Frontal cortex (tissue), 4 donors: Measurements from ENCODE around the gene PIEZO1. TPM values are rescaled to one million over a fixed set of nuclear protein-coding genes. Genes with fewer than 3 reads are reported as not detected.
"Not testable (repeated sequence)": the region's sequence is repeated elsewhere in the genome, so short reads cannot be mapped to it uniquely, and the experiment has no call there.

Experiments
- DNase-seq, 2 donors: peaks; one replicate each; pipeline ENCODE4 v3.0.0; 2012; ENCODE audit warnings: low spot score in 2 of 2
- FAIRE-seq: peaks from 2 replicates; lab custom pipeline; 2012; peaks lifted over from hg19 to GRCh38; lab: Jason Lieb, UNC
- total RNA-seq: library from RNA; depleted of rRNA; stranded (reverse); fragments of >200 nt; gene quantifications from one replicate; pipeline ENCODE4 v1.2.3, GENCODE V29; 2014
- donor health status: control.
- donor health status: control.
- donor health status: control.

PIEZO1 gene
- total RNA-seq, 1 donor from 2014 or later = 4.1 TPM

- FAIRE-seq (no peak), DNase-seq (peak in 1 of 2 donors; percentile 69)
These were observed 755 bp downstream of the PIEZO1 start for GRCh38 chr16:88784074-88784855.

- FAIRE-seq (no peak), DNase-seq (peak in 1 of 2 donors; percentile 73)
These were observed 1.5 kb downstream of the PIEZO1 start for GRCh38 chr16:88783391-88784073.

- DNase-seq (peak in 1 of 2 donors; percentile 59), FAIRE-seq (no peak)
These were observed 2.3 kb downstream of the PIEZO1 start for GRCh38 chr16:88782454-88783390.

- no peak for DNase-seq
- FAIRE-seq = no peak
These were observed 3.6 kb downstream of the PIEZO1 start for GRCh38 chr16:88781140-88782077.

GRCh38 chr16:88780142-88781062 is 4.6 kb downstream of the PIEZO1 start:
- no peak for DNase-seq
- FAIRE-seq = no peak

GRCh38 chr16:88779406-88780141 is 5.4 kb downstream of the PIEZO1 start:
- DNase-seq (no peak), FAIRE-seq (no peak)

GRCh38 chr16:88778541-88779065 is 6.4 kb downstream of the PIEZO1 start:
- no peak for DNase-seq
- no peak for FAIRE-seq

GRCh38 chr16:88778271-88778525 is 6.8 kb downstream of the PIEZO1 start:
- no peak for DNase-seq
- FAIRE-seq = no peak

- no peak for FAIRE-seq
- DNase-seq = no peak
These were observed 7.3 kb downstream of the PIEZO1 start for GRCh38 chr16:88777471-88778270.

- DNase-seq (no peak), FAIRE-seq (no peak)
These were observed 9.2 kb downstream of the PIEZO1 start for GRCh38 chr16:88775825-88776224.

- no peak for DNase-seq
- FAIRE-seq = no peak
These were observed 10.3 kb downstream of the PIEZO1 start for GRCh38 chr16:88774544-88775393.

GRCh38 chr16:88773812-88774291 is 11.2 kb downstream of the PIEZO1 start:
- DNase-seq = no peak

GRCh38 chr16:88772871-88773811 is 11.9 kb downstream of the PIEZO1 start:
- no peak for FAIRE-seq

More at GRCh38 chr16:88773812-88774291, 11.2 kb downstream of the PIEZO1 start:
- FAIRE-seq = no peak

GRCh38 chr16:88771781-88772180 is 13.2 kb downstream of the PIEZO1 start:
- FAIRE-seq, DNase-seq: not testable (repeated sequence)

More at GRCh38 chr16:88772871-88773811, 11.9 kb downstream of the PIEZO1 start:
- peak in 1 of 2 donors; percentile 22 for DNase-seq
